SH-SY5Y (cell line): ENCODE data around the gene PDE4B.

Experiments used
- GATA2 ChIP-seq: IDR thresholded peaks from 2 replicates; pipeline ENCODE4 v1.6.1; 2011; ENCODE audit warnings: mild to moderate bottlenecking, low read depth, low read length
- GATA3 ChIP-seq: IDR thresholded peaks from 2 replicates; pipeline ENCODE4 v1.6.1; 2011; ENCODE audit warnings: low read depth, mild to moderate bottlenecking, low read length, moderate library complexity

DNA sequence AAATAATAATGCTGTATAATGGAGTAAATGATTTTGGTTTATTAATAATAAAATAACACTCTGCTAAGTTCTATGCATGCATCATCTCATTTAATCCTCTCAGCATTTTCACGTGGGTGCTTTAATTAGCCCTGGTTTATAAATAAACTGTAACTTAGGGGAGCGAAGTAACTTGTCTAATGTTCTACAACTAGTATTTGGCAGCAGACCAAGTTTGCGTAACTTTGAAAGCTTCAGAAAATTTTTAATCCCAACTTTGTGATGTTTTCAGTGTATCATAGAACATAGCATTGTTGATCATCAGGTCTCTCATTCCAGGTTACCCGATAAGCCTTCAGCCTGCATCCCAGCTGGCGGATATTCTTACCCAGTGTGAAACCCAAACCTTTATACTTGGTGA, 418.8 kb downstream of the PDE4B start:
- TF ChIP-seq GATA2 (no peak), GATA3 (no peak)
